Embryonic facial prominence (tissue), 1 donor: ENCODE results near the gene HOXB13.

Source experiments
- DNase-seq: peaks from one replicate; pipeline ENCODE4 v3.0.0-alpha.2; 2016; ENCODE audit errors: extremely low spot score

Gene HOXB13

DNA sequence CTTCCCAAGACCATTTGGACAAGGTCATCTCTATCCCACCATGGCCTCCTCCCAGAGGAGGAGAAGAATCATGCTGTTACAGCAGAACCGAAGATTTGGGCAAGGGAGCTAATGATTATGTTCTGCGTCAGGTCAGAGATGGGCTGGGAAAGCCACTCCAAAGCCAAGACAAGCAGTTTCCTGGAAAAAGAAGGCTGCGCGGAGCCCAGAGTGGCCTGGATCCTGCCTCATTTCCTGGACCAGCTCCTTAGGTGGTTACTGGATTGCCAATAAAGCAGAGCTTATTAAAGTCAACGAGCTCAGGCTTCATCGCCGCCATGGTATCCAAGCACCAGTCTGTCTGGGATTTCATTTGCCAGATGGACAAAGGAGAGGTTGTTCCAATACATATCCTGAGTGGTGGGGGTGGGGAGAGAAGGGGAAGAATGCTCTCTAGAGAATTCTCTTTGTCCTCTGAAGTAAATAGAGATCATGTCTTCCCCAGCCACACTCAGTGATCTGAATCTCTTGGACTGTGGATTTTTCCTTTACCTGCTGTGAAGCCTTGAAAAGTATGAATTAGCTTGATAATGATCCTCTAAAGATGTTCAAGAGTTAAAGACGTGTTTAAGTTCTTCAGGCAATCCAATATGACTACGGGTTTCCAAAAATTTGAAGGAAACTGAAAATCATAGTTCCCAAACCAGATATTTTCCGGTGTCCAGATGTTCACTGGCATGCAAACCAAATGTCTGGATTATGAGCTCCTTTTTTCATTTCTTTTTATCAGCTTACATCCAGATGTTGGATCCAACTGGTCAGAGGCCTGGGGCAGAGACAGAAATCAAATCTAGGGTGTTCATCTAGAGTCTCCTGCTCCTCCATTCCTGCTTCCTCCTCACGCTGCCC, 23.9 kb downstream of the HOXB13 start:
- DNase-seq: no peak

DNA sequence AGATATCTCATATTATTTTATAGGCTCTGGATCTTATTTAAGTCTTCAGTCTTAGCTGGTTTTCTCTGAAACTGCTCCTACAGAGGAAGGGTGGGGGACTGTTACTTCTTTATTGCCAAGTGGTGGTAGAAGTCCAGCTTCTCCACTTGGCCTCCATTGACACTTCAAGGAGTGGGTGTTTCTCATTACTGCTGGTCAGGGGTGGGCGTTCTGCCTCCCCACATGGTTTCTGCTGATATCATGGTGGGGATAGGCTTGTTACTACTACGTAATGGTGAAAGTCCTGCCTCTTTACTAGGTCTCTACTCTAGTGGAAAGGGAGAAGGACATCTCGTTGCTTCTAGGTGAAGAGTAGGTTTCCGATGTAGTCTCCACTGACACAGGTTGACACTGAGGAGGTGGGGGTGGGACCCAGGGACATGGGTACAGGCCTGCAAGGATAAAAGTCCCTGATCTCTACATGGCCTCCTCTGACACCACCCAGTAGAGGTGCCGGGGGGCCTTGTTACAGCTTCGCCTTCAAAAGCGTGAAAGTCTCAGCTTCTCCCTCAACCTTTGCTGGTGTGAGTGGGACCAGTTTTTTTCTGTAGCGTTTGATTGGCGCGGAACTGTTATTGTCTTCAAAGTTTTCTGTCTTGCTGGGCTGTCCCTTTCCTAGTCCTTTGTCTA, 26.6 kb downstream of the HOXB13 start:
- no peak for DNase-seq

DNA sequence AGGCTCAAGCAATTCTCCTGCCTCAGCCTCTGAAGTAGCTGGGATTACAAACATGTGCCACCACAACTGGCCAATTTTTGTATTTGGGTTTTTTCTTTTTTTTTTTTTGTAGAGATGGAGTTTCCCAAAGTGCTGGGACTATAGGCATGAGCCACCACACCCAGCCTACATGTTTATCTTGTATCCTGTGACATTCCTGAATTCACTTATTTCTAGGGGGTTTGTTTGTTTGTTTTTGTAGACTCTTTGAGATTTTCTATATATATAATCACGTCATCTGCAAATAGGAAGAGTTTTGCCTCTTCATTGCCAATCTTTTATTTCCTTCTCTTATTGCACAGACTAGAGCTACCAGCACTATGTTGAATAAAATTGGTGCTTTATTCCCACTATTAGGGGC, 35.4 kb downstream of the HOXB13 start:
- no peak for DNase-seq

DNA sequence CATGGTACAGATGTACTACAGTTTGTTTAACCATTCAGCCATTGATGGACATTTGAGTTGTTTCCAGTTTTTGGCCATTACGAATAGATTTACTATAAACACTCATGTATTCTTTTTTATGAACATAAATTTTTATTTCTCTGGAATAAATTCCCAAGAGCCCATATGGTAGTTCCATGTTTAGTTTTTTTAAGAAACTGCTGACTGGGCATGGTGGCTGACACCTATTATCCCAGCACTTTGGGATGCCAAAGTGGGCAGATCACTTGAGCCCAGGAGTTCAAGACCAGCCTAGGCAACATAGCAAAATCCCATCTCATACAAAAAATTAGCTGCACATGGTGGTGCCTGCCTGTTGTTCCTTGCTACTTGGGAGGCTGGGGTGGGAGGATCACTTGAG, 36.5 kb downstream of the HOXB13 start:
- no peak for DNase-seq

DNA sequence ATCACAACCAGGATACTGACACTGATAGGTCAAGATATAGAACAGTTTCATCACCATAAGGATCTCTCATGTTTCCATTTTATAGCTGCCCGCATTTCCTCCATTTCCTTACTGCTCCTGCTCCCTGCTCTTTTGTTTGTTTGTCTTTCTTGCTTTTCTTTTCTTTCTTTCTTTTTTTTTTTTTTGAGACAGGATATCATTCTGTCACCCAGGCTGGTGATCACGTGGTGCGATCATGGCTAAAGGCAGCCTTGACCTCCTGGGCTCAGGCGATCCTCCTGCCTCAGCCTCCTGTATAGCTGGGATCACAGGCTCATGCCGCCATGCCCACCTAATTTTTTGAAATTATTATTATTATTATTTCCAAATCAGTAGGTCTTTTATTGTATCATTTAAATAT, 37.9 kb downstream of the HOXB13 start:
- no peak for DNase-seq

DNA sequence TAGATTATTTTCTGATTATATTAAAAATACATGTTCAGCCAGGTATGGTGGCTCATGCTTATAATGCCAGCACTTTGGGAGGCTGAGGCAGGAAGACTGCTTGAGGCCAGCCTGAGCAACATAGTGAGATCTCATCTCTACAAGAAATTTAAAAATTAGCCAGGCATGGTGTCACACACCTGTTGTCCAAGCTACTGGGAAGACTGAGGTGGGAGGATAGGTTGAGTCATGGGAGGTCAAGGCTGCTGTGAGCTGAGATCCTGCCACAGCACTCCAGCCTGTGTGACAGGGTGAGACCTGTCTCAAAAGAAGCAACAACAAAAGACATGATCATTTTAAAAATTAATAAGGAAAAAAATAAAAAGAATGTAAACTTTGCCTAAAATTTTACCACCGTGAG, 46.9 kb downstream of the HOXB13 start:
- DNase-seq: no peak

DNA sequence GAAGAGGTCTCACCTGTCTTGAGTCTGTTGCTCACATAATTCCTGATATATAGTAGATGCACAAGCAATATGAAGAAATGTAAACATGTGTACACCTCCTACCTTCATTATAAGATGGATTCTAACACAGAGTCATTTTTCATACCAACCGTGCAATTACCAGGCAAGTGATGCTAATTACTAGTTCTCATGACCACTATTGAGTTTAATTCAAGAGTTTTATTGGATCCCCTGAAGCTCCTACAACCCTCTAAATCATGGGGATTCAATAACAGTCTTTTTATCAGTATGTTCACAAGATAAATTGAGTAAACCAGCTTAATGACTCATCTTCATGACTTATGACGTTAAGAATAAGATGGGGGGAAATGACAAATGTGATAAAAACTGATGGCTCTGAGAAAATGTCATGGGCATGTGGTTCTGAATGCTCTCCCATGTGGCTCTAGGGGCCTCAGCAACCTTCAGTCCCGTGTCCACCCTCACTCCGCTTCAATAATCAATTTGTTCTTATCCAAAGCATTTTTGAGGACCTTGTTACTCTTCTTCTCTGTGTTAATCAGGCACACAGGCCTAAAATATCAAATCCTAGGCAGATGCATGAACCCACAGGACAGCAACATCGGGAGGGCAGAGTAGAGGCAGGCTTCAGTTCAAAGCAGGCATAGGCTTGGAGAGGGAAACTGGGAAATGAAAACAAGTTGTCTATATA, 49.0 kb downstream of the HOXB13 start:
- no peak for DNase-seq

DNA sequence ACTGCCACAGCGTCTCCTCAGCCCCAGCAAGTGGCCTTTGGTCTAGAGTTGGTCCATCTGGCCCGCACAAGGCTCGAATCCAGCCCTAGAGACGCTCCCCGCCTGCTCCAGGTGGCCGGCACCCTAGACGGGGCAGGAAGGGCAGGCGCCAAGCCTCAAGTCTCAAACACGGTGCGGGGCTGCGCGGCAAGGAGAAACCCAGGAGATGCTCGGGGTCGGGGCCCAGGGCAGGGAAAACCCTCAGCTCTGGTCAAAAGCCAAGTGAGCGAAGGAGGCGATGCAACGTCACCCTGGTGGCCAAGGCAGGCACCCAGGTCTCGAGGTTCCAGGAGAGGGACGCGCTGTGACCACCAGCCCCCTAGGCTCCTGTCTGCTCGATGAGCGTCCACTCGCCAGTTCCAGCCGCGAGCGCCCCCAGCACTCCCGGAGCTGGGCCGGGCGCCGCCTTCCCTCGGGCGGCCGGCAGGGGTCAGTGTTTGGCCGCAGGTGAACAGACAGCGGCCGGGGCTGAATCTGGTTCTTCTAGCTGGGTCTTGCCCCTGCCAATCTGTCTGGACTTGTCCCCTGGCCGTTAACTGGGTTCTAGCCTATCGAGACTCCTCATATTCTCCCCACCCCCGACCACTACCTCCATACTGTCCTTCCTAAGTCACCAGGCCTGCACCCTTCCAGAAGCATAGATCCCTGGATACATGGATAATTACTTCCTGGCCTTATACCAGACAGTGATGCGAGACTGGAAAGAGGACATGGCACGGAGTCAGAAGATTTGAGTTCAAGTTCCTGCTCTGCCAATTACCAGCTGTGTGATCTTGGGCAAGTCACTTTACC, 50.2 kb downstream of the HOXB13 start:
- no peak for DNase-seq

DNA sequence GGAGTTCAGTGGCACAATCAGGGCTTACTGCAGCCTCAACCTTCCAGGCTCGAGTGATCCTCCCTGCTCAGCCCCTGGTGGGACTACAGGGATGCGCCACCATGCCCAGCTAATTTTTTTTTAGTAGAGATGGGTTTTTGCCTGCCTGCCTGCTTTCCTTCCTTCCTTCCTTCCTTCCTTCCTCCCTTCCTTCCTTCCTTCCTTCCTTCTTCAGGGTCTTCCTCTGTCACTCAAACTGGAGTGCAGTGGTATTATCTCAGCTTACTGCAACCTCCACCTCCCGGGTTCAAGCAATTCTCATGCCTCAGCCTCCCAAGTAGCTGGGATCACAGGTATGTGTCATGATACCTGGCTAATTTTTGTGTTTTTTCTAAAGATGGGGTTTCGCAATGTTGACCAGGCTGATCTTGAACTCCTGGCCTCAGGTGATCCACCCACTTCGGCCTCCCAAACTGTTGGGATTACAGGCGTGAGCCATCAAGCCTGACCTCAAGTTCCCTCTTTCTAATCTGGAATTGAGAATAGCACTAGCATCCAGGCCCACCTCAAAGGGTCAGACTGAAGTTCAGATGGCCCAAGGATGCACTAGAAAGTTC, 51.5 kb downstream of the HOXB13 start:
- no peak for DNase-seq
